Kidney tubule cell (primary cell): ENCODE results near the gene ATXN7L2.

Source experiments
- DNase-seq: peaks from one replicate; pipeline ENCODE4 v3.0.0-alpha.2; 2018; ENCODE audit warnings: low spot score

Gene ATXN7L2

GRCh38 chr1:109527846-109528695, 44.4 kb downstream of the ATXN7L2 start:
- no peak for DNase-seq

GRCh38 chr1:109528712-109529111, 45.0 kb downstream of the ATXN7L2 start:
- no peak for DNase-seq

- no peak for DNase-seq
Observed at GRCh38 chr1:109529881-109530456, 46.3 kb downstream of the ATXN7L2 start.

- DNase-seq: no peak
Observed at GRCh38 chr1:109530457-109531087, 46.9 kb downstream of the ATXN7L2 start.

- no peak for DNase-seq
Observed at GRCh38 chr1:109531380-109531779, 47.7 kb downstream of the ATXN7L2 start.

GRCh38 chr1:109531826-109532364, 48.2 kb downstream of the ATXN7L2 start:
- DNase-seq: no peak

- DNase-seq: peak; percentile 86
Observed at GRCh38 chr1:109532365-109533136, 48.8 kb downstream of the ATXN7L2 start.

GRCh38 chr1:109534307-109534858, 50.7 kb downstream of the ATXN7L2 start:
- DNase-seq: no peak

- no peak for DNase-seq
Observed at GRCh38 chr1:109535481-109535880, 51.8 kb downstream of the ATXN7L2 start.

GRCh38 chr1:109535971-109536491, 52.3 kb downstream of the ATXN7L2 start:
- DNase-seq: no peak

GRCh38 chr1:109537450-109538178, 53.9 kb downstream of the ATXN7L2 start:
- no peak for DNase-seq

GRCh38 chr1:109538827-109539555, 55.3 kb downstream of the ATXN7L2 start:
- no peak for DNase-seq

GRCh38 chr1:109539676-109540075, 56.0 kb downstream of the ATXN7L2 start, which contains the start of gene GPR61:
GPR61 (plus strand) TSS chr1:109539872; CDS start chr1:109543023, 3,151 bp downstream.
- DNase-seq: no peak

GRCh38 chr1:109541102-109541501, 57.4 kb downstream of the ATXN7L2 start:
- no peak for DNase-seq
